Measurements from ENCODE around the gene CALCB.

Gene CALCB

GRCh38 chr11:15074206-15075161 lies 1.1 kb downstream of the CALCB start:
- in situ Hi-C loops (cut with HindIII; ENCODE audit: low sequenced_read_pairs), result no loop called here

DNA sequence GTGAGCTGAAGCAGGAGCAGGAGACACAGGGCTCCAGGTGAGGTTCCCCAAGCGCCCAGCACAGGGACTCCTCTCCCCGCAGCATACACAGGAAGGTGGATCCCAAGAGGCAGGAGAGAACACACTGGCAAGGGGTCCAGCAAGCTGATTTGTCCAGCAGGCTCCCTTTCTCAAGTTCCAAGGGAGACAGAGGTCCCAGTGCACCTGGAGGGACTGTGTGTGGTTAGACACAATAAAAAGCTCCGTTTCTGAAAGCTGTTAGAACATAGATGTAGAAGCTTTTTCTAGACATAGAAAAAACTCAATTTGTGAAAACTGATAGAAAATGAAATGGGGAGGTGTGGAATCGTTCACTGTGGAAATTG lies 1.8 kb downstream of the CALCB start:
- in situ Hi-C loops (cut with HindIII; ENCODE audit: low sequenced_read_pairs), result no loop called here

DNA sequence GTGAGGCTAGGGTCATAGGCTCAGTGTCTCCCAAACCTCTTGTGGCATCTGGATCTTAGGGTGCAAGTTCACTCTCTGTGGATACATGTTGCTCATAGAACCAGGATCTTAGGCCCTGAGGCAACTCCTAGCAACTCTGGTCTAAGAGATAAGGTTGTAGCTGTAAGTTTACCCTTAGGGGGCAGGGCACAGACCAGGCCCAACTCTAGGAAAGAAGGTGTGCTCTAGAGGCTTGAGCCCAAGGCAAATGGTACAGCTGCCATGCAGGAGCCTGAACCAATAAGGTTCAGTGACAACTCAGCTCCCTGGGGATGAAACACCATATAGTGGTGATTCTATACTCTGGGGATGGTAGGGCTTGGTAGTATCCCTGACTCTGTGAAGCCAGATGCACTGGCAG lies 17.8 kb downstream of the CALCB start:
- in situ Hi-C loops (cut with HindIII; ENCODE audit: low sequenced_read_pairs), result loop anchor here (5.0 kb wide), 1 partner anchor 86 kb away; no protein-coding TSS in a partner anchor

DNA sequence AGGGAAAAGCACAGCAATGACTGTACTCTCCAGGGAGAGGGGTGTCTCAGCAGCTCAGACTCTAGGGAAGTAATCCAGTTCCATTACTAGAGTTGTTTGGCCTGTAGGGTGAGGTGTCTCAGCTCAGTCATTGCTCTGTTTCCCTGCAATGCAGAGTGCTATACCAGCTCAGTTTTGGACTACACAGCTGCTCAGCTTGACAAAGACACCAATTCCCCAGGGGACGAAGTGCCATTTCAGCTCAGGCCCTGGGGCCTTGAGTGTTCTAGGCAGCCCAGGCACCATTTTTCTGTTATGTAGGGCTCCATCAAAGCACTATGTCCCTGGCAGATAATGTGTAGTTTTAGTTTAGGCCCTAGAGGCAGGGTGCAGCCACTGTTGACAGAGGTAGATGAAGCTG lies 18.2 kb downstream of the CALCB start:
- in situ Hi-C loops (cut with HindIII; ENCODE audit: low sequenced_read_pairs), result loop anchor here (5.0 kb wide), 1 partner anchor 86 kb away; no protein-coding TSS in a partner anchor

DNA sequence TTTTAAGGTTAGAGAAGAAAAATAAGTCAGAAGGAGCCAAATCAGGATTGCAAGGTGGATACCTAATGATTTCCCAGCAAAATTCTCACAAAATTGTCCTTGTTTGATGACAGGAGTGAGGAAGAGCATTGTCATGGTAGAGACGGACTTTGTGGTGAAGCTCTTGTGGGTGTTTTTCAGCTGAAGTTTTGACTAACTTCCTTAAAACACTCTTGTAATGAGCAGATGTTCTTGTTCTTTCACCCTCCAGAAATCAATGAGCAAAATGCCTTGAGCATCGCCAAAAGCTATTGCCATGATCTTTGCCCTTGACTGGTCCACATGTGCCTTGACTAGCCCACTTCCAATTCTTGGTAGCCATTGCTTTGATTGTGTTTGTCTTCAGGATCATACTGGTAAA lies 20.0 kb downstream of the CALCB start:
- in situ Hi-C loops (cut with HindIII; ENCODE audit: low sequenced_read_pairs), result loop anchor here (5.0 kb wide), 1 partner anchor 84 kb away; no protein-coding TSS in a partner anchor

DNA sequence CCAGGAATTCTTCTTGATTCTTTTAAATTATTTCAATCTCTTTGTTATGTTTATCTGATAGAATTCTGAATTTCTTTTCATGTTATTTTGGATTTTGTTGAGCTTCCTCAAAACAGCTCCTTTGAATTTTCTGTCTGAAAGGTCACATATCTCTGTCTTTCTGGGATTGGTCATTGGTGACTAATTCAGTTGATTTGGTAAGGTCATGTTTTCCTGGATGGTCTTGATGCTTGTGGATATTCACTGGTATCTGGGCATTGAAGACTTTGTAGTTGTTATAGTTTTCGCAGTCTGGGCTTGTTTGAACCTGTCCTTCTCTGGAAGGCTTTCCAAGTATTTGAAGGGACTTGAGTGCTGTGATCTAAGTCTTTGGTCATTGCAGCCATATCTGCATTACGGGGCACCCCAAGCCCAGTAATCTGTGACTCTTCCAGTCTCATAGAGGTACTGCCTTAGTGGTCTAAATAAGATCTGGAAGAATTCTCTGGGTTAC lies 22.4 kb downstream of the CALCB start:
- in situ Hi-C loops (cut with HindIII; ENCODE audit: low sequenced_read_pairs), result no loop called here

DNA sequence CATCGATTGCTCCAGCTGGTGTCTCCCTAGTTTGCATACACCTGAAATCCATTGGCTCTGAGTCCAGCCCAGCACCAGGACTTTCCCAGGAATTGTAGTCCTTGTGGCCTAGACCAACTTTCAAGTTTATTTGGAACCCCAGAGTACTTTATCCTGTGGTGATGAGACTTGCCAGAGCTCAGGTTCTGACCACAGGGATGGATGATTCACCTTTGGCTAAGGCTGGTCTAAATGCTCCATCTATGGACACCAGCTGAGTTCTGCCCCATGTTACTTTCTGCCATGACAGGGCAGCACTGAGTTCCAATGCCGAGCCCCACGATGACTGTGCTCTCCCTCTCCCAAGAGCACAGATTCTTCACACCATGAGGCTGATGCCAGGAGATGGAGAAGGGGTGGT lies 24.0 kb downstream of the CALCB start:
- in situ Hi-C loops (cut with HindIII; ENCODE audit: low sequenced_read_pairs), result no loop called here

- in situ Hi-C loops (cut with HindIII; ENCODE audit: low sequenced_read_pairs), result no loop called here
Measured at GRCh38 chr11:15099267-15099666, 25.9 kb downstream of the CALCB start.

GRCh38 chr11:15101072-15101709 lies 27.8 kb downstream of the CALCB start:
- in situ Hi-C loops (cut with HindIII; ENCODE audit: low sequenced_read_pairs), result no loop called here

DNA sequence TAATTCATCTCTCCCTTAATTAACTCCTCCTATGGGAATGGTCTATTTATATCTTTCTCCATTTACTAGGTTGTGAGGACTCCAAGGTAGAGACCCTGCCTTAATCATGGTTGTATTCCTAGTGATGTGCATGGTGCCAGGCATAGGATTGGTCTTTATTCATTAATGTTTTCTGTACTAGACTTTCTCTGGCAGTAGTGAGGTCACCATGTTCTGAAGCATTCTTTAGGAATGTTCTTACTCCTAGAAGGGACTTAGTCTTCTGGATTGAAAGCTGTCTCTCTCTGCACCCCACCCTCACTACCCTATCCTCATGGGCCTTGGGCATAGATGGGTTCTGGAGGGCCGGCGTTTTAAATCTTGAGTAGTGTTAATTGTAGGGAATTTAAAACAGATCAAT lies 30.8 kb downstream of the CALCB start:
- in situ Hi-C loops (cut with HindIII; ENCODE audit: low sequenced_read_pairs), result no loop called here

- in situ Hi-C loops (cut with HindIII; ENCODE audit: low sequenced_read_pairs), result no loop called here
Measured at GRCh38 chr11:15106201-15106965, 33.0 kb downstream of the CALCB start.

DNA sequence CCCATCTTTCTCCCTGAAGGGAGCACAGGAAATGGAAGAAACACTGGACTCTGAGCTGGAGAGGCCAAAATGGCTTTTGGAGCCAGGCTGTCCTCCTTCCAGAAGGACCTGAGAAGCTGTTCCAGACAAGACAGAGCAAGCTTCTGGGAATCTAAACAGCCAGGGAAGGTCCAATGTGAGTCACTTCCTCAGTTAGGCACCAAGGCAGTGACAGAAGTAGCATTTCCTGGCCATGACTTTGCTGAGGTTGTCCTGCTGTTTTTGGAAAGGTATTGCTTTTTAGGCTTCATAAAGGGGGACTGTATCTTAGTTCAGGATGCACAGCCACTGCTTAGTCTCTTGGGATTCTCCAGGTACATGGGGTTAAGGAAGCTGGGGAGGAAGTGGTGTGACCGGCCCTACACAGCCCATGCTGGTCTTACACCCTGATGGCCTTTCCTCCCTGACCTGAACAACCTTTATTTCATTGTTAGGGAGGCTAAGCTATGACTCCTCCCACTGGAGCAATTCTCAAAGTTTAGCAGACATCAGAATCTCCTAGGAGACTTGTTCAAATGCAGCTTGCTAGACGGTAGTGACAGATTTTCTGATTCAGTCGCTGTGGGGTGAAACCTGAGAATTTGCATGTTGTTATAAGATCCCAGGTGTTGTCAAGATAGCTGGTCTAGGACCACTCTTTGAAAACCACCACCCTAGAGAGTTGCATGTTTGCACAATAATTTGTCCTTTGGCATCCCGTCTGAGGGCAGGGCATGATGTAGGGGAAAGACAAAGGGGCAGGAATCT lies 34.5 kb downstream of the CALCB start:
- in situ Hi-C loops (cut with HindIII; ENCODE audit: low sequenced_read_pairs), result no loop called here

DNA sequence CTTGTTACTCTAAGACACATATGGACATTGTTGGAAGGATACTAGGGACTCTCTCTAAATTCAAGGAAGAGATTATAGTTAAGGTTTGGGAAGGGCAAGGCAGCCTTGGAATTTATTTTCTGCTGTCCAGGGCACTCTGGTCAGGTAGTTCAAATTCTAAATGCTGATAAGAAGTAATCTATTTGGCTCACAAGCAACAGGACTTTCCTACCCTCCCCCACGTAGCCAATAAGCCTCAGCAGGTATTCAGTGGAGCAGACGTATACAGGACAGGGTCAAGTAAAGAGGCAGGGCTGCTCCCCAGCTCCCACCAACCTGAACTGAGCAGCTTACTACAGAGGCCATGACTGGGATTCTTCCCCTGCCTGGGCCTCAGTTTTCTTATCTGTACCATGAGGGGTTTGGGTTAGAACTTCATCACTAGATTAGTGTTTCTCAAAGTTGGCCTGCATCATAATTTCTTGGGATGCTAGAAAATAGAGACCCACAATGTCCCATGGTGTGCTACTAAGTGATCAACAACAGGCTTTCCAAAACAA lies 35.3 kb downstream of the CALCB start:
- in situ Hi-C loops (cut with HindIII; ENCODE audit: low sequenced_read_pairs), result no loop called here

GRCh38 chr11:15109602-15110001 lies 36.2 kb downstream of the CALCB start:
- in situ Hi-C loops (cut with HindIII; ENCODE audit: low sequenced_read_pairs), result no loop called here

DNA sequence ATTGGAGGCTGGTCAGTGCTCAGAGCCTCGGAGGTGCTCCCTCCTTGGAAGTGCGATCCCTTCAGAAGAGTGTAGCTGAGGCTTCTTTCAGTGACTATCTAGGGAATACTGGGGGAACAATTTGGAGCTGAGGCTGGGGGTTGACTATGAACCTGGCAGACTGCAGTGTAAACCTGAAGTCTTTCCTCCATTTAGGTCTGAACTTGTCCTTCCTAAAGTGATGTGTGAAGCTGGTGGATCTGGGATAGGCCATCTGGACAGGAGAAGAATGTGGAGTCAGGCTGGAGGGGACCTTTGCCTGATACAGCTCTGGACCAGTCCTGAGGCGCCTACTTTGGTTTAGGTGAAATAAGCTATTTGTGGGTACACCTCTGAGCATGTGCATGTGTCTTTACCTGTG lies 37.8 kb downstream of the CALCB start:
- in situ Hi-C loops (cut with HindIII; ENCODE audit: low sequenced_read_pairs), result no loop called here

DNA sequence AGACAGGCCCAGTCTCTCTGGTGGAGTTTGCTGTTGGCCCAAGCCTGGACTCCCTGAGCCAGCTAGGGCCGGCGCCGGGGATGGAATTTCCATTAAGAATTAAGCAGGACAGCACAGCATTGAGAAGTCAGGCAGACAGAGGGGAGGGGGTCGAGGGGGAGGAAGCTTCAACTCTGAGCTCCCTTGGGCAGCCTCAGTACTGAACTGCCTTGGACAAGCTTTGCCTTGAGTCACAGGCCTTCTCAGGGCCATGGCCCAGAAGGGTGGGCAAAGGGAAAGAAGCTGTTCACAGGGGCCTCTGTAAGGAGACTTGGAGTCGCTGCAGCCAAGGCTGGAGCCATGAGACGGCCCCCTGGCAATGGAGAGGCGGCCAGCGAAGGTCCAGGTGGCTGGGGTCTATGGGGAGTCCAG lies 38.7 kb downstream of the CALCB start:
- in situ Hi-C loops (cut with HindIII; ENCODE audit: low sequenced_read_pairs), result no loop called here

DNA sequence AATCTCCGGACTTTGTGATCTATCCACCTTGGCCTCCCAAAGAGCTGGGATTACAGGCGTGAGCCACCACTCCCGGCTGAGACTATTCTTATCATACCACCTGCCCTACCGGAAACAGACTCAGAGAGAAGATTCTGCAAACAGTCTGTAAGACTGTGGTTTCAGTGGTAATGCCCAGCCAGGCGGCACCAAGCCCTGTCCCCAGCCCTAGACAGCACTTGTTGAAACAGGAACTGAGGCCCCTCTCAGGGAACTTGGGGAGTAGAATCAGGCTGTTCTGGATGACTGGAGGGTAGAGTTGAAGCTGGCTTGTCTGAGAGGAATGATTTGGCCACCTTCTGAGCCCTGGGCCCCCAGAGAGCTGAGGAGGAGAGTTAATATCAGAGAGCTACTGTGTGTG lies 40.0 kb downstream of the CALCB start:
- in situ Hi-C loops (cut with HindIII; ENCODE audit: low sequenced_read_pairs), result no loop called here

- in situ Hi-C loops (cut with HindIII; ENCODE audit: low sequenced_read_pairs), result no loop called here
Measured at GRCh38 chr11:15114501-15115475, 41.4 kb downstream of the CALCB start, which contains the start of gene INSC. INSC (plus strand) TSS chr11:15114923; CDS start chr11:15149175, 34,252 bp downstream.

GRCh38 chr11:15115686-15116085 lies 42.3 kb downstream of the CALCB start:
- in situ Hi-C loops (cut with HindIII; ENCODE audit: low sequenced_read_pairs), result no loop called here
